GM12878 (cell line): ENCODE measurements around the gene ZBTB18. TPM values are rescaled to one million over a fixed set of nuclear protein-coding genes. Genes with fewer than 3 reads are reported as not detected.

Experiments used
- ATAC-seq: fragments of 200-7000 bp; cut with Tn5 transposase; 3 replicates; pipeline ENCODE4 v1.9.1; 2020; ENCODE audit warnings: mild to moderate bottlenecking, moderate library complexity
- BruUV-seq: library from RNA; stranded (reverse); fragments of 400-500 nt; replicated peaks from 2 replicates; lab custom pipeline; 2021; lab: Mats Ljungman, UMichigan
- CTCF ChIA-PET: fragments of 300-600 bp; sonication (Branson Sonifier 250); formaldehyde crosslinking; extraction: SDS; loops from one replicate; lab custom pipeline; 2021; ENCODE audit warnings: inconsistent platforms; lab: Yijun Ruan, JAX
- POLR2A ChIA-PET: fragments of 350-600 bp; formaldehyde crosslinking; extraction: SDS; loops from one replicate; lab custom pipeline; 2021; ENCODE audit warnings: inconsistent platforms; lab: Charles Lee
- RAD21 ChIA-PET: fragments of 300-600 bp; sonication (Branson Sonifier 250); formaldehyde crosslinking; loops from one replicate; lab custom pipeline; 2023; ENCODE audit warnings: antibody characterized with exemption; ENCODE audit not compliant: unreplicated experiment; lab: Charles Lee
- SMC1A ChIA-PET: fragments of 300-600 bp; sonication (Branson Sonifier 250); formaldehyde crosslinking; loops from one replicate; lab custom pipeline; 2023; ENCODE audit not compliant: unreplicated experiment, uncharacterized antibody; lab: Charles Lee
- DNase-seq: peaks from one replicate; pipeline ENCODE4 v3.0.0-alpha.2; 2011; ENCODE audit warnings: low read depth, low spot score
- FAIRE-seq: peaks from 3 replicates; lab custom pipeline; 2011; peaks lifted over from hg19 to GRCh38; lab: Jason Lieb, UNC
- H2AFZ ChIP-seq: 2 replicates; pipeline ENCODE4 v1.6.0; 2011; ENCODE audit warnings: low read depth, low read length, control low read depth; ENCODE audit not compliant: control insufficient read depth
- H3K27ac ChIP-seq: 2 replicates; pipeline ENCODE4 v1.5.1; 2011; ENCODE audit warnings: control low read depth; ENCODE audit not compliant: control insufficient read depth, insufficient read depth
- H3K27me3 ChIP-seq, 2 experiments: replicated peaks in 1 of 2; 2 replicates each; pipeline versions ENCODE4 v1.6.0 to v1.6.1; 2011; ENCODE audit warnings: low read length in 1 of 2; ENCODE audit not compliant: control insufficient read depth in 2 of 2, insufficient read depth in 2 of 2
- H3K36me3 ChIP-seq, 2 experiments: 2 replicates each; pipeline ENCODE4 v1.5.1; 2011; ENCODE audit warnings: low read length in 1 of 2; ENCODE audit not compliant: control insufficient read depth in 2 of 2, insufficient read depth in 2 of 2
- H3K4me1 ChIP-seq: 2 replicates; pipeline ENCODE4 v1.6.1; 2011; ENCODE audit warnings: mild to moderate bottlenecking, low read length, moderate library complexity, mixed read lengths; ENCODE audit not compliant: control insufficient read depth, insufficient read depth
- H3K4me2 ChIP-seq: 2 replicates; pipeline ENCODE4 v1.6.0; 2011; ENCODE audit warnings: control low read depth; ENCODE audit not compliant: control insufficient read depth, insufficient read depth
- H3K4me3 ChIP-seq: fragments of 200-600 bp; sonication (generic); 2 replicates; pipeline ENCODE4 v1.5.1; 2016
- H3K79me2 ChIP-seq: 2 replicates; pipeline ENCODE4 v1.6.0; 2011; ENCODE audit warnings: low read length; ENCODE audit not compliant: control insufficient read depth, insufficient read depth
- H3K9ac ChIP-seq: 2 replicates; pipeline ENCODE4 v1.8.0; 2011; ENCODE audit warnings: low read length, control low read depth, mixed read lengths; ENCODE audit not compliant: control insufficient read depth, insufficient read depth
- H3K9me3 ChIP-seq: replicated peaks from 3 replicates; pipeline ENCODE4 v1.5.1; 2011; ENCODE audit warnings: mild to moderate bottlenecking, low read length; ENCODE audit not compliant: control insufficient read depth, insufficient read depth
- H4K20me1 ChIP-seq: 2 replicates; pipeline ENCODE4 v1.6.0; 2011; ENCODE audit not compliant: control insufficient read depth, insufficient read depth
- BMI1 ChIP-seq: fragments of 450-650 bp; IDR thresholded peaks from 2 replicates; pipeline ENCODE4 v1.6.1; 2016; ENCODE audit warnings: mild to moderate bottlenecking, moderate library complexity, borderline replicate concordance
- CEBPZ ChIP-seq: fragments of 150-350 bp; IDR thresholded peaks from 2 replicates; pipeline ENCODE4 v1.6.1; 2016; ENCODE audit warnings: low read depth, low read length
- CHD1 ChIP-seq: IDR thresholded peaks from 2 replicates; pipeline ENCODE4 v1.6.1; 2012; ENCODE audit warnings: low read depth, low read length, improper control_type of control experiment
- E4F1 ChIP-seq: fragments of 450-650 bp; IDR thresholded peaks from 2 replicates; pipeline ENCODE4 v1.6.1; 2018; ENCODE audit warnings: borderline replicate concordance, mild to moderate bottlenecking; ENCODE audit not compliant: partially characterized antibody
- NFYA ChIP-seq: IDR thresholded peaks from 2 replicates; pipeline ENCODE4 v1.6.1; 2011; ENCODE audit warnings: low read depth, mild to moderate bottlenecking, low read length, improper control_type of control experiment, borderline replicate concordance
- NR2F1 ChIP-seq: fragments of 450-650 bp; conservative IDR thresholded peaks from 2 replicates; pipeline ENCODE4 v1.6.1; 2017; ENCODE audit warnings: mild to moderate bottlenecking
- RB1 ChIP-seq: fragments of 450-650 bp; formaldehyde crosslinking; IDR thresholded peaks from 2 replicates; pipeline ENCODE4 v1.6.1; 2017; ENCODE audit warnings: mild to moderate bottlenecking, borderline replicate concordance
- RBBP5 ChIP-seq: fragments of 200-600 bp; sonication (generic); conservative IDR thresholded peaks from 2 replicates; pipeline ENCODE4 v1.6.1; 2016
- SIN3A ChIP-seq: IDR thresholded peaks from 2 replicates; pipeline ENCODE4 v1.6.1; 2012; ENCODE audit warnings: low read depth, low read length, improper control_type of control experiment
- SIX5 ChIP-seq: IDR thresholded peaks from 2 replicates; pipeline ENCODE4 v1.6.1; 2011; ENCODE audit warnings: mild to moderate bottlenecking, low read depth, low read length, moderate library complexity; ENCODE audit not compliant: severe bottlenecking
- SMARCA5 ChIP-seq: fragments of 450-650 bp; IDR thresholded peaks from 2 replicates; pipeline ENCODE4 v1.6.1; 2017; ENCODE audit warnings: mild to moderate bottlenecking
- SMC3 ChIP-seq: IDR thresholded peaks from 2 replicates; pipeline ENCODE4 v1.6.1; 2011; ENCODE audit warnings: low read length, improper control_type of control experiment, borderline replicate concordance
- USF2 ChIP-seq: IDR thresholded peaks from 2 replicates; pipeline ENCODE4 v1.6.1; 2011; ENCODE audit warnings: low read depth, low read length, improper control_type of control experiment, borderline replicate concordance
- ZNF622 ChIP-seq: fragments of 450-650 bp; IDR thresholded peaks from 2 replicates; pipeline ENCODE4 v1.6.1; 2017; ENCODE audit warnings: mild to moderate bottlenecking, inconsistent platforms
- ZNF687 ChIP-seq: fragments of 450-650 bp; IDR thresholded peaks from 2 replicates; pipeline ENCODE4 v1.6.1; 2017; ENCODE audit warnings: mild to moderate bottlenecking, moderate library complexity
- WGBS: methylation state at CpG from one replicate; pipeline ENCODE4 v1.1.6; 2016; ENCODE audit warnings: low lambda C conversion rate; ENCODE audit not compliant: insufficient replicate concordance, insufficient coverage; ENCODE audit errors: missing lambda C conversion rate; 5-methylcytosine and 5-hydroxymethylcytosine counted together
- in situ Hi-C: fragments of 300-500 bp; cut with MboI; formaldehyde crosslinking; loops from 9 replicates; pipeline ENCODE4 v1.14.3; 2018; ENCODE audit warnings: mixed read lengths
- intact Hi-C: fragments of 100-400 bp; cut with micrococcal nuclease; formaldehyde crosslinking; loops from one replicate; pipeline ENCODE4 v1.14.2; 2022; ENCODE audit not compliant: unreplicated experiment
- polyA plus RNA-seq, 11 experiments: library from polyadenylated mRNA; depleted of rRNA in 4 of 11; unstranded in 6 of 11; stranded (reverse) in 5 of 11; fragments of >200 nt; fragmentation: Nextera tagmentation in 4 of 11; fragmentation: Illumina TruSeq in 1 of 11; extraction: Ambion mirVana in 4 of 11; extraction: Trizol in 1 of 11; gene quantifications; 1 replicate in 1 of 11; 2 replicates in 10 of 11; pipeline versions ENCODE4 v1.2.1 to v1.2.3, GENCODE V29; 2011 to 2016; ENCODE audit warnings: inconsistent platforms in 2 of 11, missing spikeins in 2 of 11, low read depth in 1 of 11
- total RNA-seq, 4 experiments: library from RNA; depleted of rRNA in 3 of 4; stranded (reverse); fragments of >200 nt in 3 of 4; fragmentation: Illumina TruSeq in 1 of 4; extraction: Trizol in 1 of 4; gene quantifications; 2 replicates each; pipeline versions ENCODE4 v1.2.1 to v1.2.3, GENCODE V29; 2013 to 2021

Gene ZBTB18
- total and polyA plus RNA-seq, 10 of the 15 experiments (the other 5 are each of a cell fraction or from before 2014, with no cell fraction given) = 0.27 to 8.6 (median 6.1) TPM

DNA sequence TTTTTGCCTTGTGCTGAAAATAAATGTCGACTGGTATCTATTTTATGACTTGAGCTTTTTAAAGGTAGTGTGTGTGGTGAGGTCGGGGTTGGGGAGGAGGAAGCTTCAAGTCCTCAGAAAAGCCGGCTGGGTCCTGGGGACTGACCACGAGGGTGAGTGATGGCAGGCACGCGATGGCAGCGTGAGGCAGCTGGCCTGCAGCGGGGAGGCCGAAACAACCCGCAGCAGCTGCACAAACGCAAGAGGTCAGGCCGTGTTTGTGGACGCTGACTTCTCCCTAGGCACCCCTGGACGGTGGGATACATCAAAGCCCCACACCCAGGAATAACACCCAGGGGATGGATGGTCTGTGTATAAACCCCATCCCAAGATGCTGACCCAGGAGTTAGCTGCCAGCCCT lies 51.4 kb downstream of the ZBTB18 start:
- Histone ChIP-seq H3K9me3 (no peaks in the 10 kb centered on the region), H3K36me3 (no peaks in the 10 kb centered on the region), H3K4me1 (no peaks in the 10 kb centered on the region), H3K79me2 (no peaks in the 10 kb centered on the region), H2AFZ (no peak overlapping the region), H3K4me2 (no peak overlapping the region), H3K27me3 (peaks cover 2 to 12% of the 10 kb centered on the region in 2 experiments; a peak in 3 of 4 replicates), H3K9ac (no peak overlapping the region), H4K20me1 (no peaks in the 10 kb centered on the region), H3K27ac (no peak overlapping the region), H3K4me3 (no peak overlapping the region)
- RAD21 ChIA-PET = no interaction called here
- intact Hi-C loops = no loop called here
- ATAC-seq (no peak), FAIRE-seq (no peak), DNase-seq (no peak)
- SMC1A ChIA-PET = interaction anchor here (0.6 kb wide), 1 partner anchor 138 kb away, joined by 3 read pairs; no protein-coding TSS in a partner anchor
- in situ Hi-C loops = no loop called here
- no TSS peak for BruUV-seq
- WGBS = 37% methylated on average over 14 of the region's 14 CpGs
- POLR2A ChIA-PET = interaction anchor here (0.6 to 0.7 kb wide), 2 partner anchors 20 to 621 kb away, joined by 3 read pairs; no protein-coding TSS in a partner anchor
- CTCF ChIA-PET = no interaction called here
- TF ChIP-seq RBBP5 = no peak
- no peak for TF ChIP-seq ZNF687
- TF ChIP-seq USF2 = no peak
- no peak for TF ChIP-seq E4F1
- TF ChIP-seq ZNF622 = no peak
- TF ChIP-seq CEBPZ = no peak
- TF ChIP-seq NR2F1 = no peak
- TF ChIP-seq NFYA = no peak
- TF ChIP-seq RB1 = no peak
- TF ChIP-seq SMC3 = no peak
- TF ChIP-seq SMARCA5 = no peak
- no peak for TF ChIP-seq BMI1
- no peak for TF ChIP-seq SIX5
- TF ChIP-seq CHD1 = no peak
- TF ChIP-seq SIN3A = no peak
